Activated naive CD4-positive, alpha-beta T cell treated with anti-CD3 and anti-CD28 coated beads for 36 hours (primary cell): ENCODE data around the gene UST. TPM values are rescaled to one million over a fixed set of nuclear protein-coding genes. Genes with fewer than 3 reads are reported as not detected.
"Not testable (repeated sequence)": the region's sequence is repeated elsewhere in the genome, so short reads cannot be mapped to it uniquely, and the experiment has no call there.

Source experiments
- CTCF ChIA-PET: fragments of 350-600 bp; sonication (Branson Sonifier 250); formaldehyde crosslinking; loops from one replicate; lab custom pipeline; 2021; ENCODE audit warnings: antibody characterized with exemption; lab: Charles Lee
- DNase-seq: peaks from one replicate; pipeline ENCODE4 v3.0.0-alpha.2; 2020
- H3K27ac Mint-ChIP-seq: one replicate; pipeline ENCODE4 v1.8.0; 2021; ENCODE audit warnings: mild to moderate bottlenecking, mixed read lengths
- H3K27me3 Mint-ChIP-seq: one replicate; pipeline ENCODE4 v1.8.0; 2021; ENCODE audit warnings: low read depth, mixed read lengths
- H3K36me3 Mint-ChIP-seq: one replicate; pipeline ENCODE4 v1.8.0; 2021; ENCODE audit warnings: low read depth, mixed read lengths
- H3K4me1 Mint-ChIP-seq: one replicate; pipeline ENCODE4 v1.8.0; 2021; ENCODE audit warnings: low read depth, mixed read lengths
- H3K4me3 Mint-ChIP-seq: one replicate; pipeline ENCODE4 v1.8.0; 2021; ENCODE audit warnings: mild to moderate bottlenecking, moderate library complexity, mixed read lengths
- H3K9me3 Mint-ChIP-seq: one replicate; pipeline ENCODE4 v1.8.0; 2021; ENCODE audit warnings: mixed read lengths
- intact Hi-C: fragments of 100-400 bp; cut with micrococcal nuclease; formaldehyde crosslinking; loops from one replicate; pipeline ENCODE4 v1.15.1; 2023
- total RNA-seq, 2 experiments: library from RNA; stranded (reverse); gene quantifications; one replicate each; pipeline ENCODE4 v1.2.3, GENCODE V29; 2021

UST gene
- total RNA-seq, 2 experiments from 2014 or later: 0.20 to 0.74 TPM

DNA sequence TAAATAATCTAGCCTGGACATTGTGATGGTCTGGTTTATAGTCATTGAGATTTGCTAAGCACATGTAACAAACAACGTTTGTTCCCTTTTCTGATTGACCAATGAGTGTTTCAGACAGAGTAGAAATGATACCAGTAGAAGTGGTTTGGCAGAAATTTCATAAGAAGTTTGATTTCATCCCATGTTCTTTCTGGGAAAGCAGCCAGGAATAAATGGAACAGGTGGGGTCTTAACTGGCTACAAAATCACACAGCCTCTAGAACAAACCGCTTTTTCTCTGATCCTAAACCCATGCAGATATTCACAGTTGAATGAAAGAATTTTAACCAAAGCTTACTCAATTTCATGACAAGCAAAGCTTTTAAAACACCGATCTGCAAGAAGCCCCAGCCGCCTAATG lies 227.5 kb downstream of the UST start:
- DNase-seq: no peak
- H3K9me3 Mint-ChIP-seq: no peaks in the 10 kb centered on the region
- CTCF ChIA-PET: interaction anchor here (0.7 kb wide), 1 partner anchor 77 kb away, joined by 3 read pairs; no protein-coding TSS in a partner anchor
- no peak overlapping the region for H3K4me3 Mint-ChIP-seq
- H3K27me3 Mint-ChIP-seq: peaks cover 13% of the 10 kb centered on the region
- no peaks in the 10 kb centered on the region for H3K36me3 Mint-ChIP-seq
- no peaks in the 10 kb centered on the region for H3K4me1 Mint-ChIP-seq
- H3K27ac Mint-ChIP-seq: no peak overlapping the region
- intact Hi-C loops: no loop called here

GRCh38 chr6:148978298-148978697 lies 231.5 kb downstream of the UST start:
- H3K27ac Mint-ChIP-seq, CTCF ChIA-PET, H3K36me3 Mint-ChIP-seq, H3K4me3 Mint-ChIP-seq, H3K4me1 Mint-ChIP-seq, intact Hi-C loops, DNase-seq, H3K27me3 Mint-ChIP-seq, H3K9me3 Mint-ChIP-seq: not testable (repeated sequence)

DNA sequence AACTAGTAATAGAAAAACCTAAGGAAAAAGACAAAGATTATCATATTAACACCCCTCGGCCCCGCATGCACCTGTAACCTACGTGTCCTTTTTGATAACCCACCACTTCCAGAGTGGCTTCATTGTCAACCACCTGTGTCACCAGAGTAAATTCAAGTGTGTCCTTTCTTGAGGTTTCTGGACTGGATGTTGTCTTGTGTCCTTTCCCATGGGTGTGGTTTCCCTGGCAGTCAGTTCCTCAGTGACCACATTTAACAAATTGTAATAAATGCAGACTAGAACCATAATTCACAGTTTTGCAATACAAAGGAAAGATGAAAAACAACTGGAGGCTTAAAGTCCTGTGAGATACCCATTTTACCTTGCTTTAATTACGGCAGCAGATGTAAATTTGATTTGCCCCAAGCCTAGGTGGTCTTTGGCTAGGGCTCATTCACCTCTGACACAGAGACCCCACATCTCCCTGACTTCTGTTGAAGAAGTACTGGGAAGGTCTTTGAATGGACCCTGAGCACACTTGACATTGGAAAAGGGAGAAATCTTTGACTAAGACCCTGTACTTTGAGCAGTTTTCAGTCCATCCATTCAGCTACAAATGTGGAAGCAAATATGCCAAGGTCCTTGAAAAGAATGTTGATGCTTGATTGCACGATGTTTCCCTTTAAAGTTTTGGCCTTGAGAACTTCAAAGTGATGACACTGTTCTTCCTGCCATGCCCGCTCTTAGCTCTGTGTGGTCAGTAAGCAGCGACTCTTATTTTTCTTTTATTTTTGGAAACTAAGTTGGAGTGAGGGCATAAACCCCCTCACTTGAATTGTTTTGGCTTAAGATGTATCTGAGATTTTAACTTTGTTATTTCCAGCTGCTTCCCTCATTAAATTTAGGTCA lies 232.4 kb downstream of the UST start:
- intact Hi-C loops: no loop called here
- H3K36me3 Mint-ChIP-seq: no peaks in the 10 kb centered on the region
- H3K27ac Mint-ChIP-seq: no peak overlapping the region
- CTCF ChIA-PET: interaction anchor here (0.6 kb wide), 1 partner anchor 10 kb away, joined by 5 read pairs; no protein-coding TSS in a partner anchor
- no peaks in the 10 kb centered on the region for H3K4me1 Mint-ChIP-seq
- no peak overlapping the region for H3K4me3 Mint-ChIP-seq
- peaks cover 2% of the 10 kb centered on the region for H3K27me3 Mint-ChIP-seq
- DNase-seq: no peak
- no peaks in the 10 kb centered on the region for H3K9me3 Mint-ChIP-seq

GRCh38 chr6:148980234-148980633 lies 233.4 kb downstream of the UST start:
- DNase-seq: no peak
- peaks cover 3% of the 10 kb centered on the region for H3K27me3 Mint-ChIP-seq
- no peaks in the 10 kb centered on the region for H3K4me1 Mint-ChIP-seq
- no peak overlapping the region for H3K27ac Mint-ChIP-seq
- no peaks in the 10 kb centered on the region for H3K9me3 Mint-ChIP-seq
- intact Hi-C loops: no loop called here
- CTCF ChIA-PET: no interaction called here
- no peaks in the 10 kb centered on the region for H3K36me3 Mint-ChIP-seq
- no peak overlapping the region for H3K4me3 Mint-ChIP-seq

DNA sequence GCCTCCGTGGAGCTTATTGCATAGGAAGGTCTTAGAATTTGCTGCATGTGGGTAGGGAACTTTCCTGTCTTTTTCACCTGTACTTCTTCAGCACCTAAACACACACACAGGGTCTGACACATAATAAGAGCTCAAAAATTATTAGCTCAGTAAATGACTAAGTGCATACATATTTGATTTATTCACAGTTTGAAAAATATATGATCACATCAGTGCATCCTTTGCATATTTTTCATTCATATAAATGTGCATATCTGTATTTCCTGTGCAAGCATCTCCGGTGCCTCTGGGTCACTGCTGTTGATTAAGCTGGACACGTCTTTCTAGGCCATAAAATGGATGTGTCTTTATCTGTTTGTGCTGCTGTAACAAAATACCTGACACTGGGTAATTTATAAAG lies 234.7 kb downstream of the UST start:
- H3K4me1 Mint-ChIP-seq: no peaks in the 10 kb centered on the region
- no peak for DNase-seq
- no peaks in the 10 kb centered on the region for H3K9me3 Mint-ChIP-seq
- CTCF ChIA-PET: no interaction called here
- H3K36me3 Mint-ChIP-seq: no peaks in the 10 kb centered on the region
- H3K27ac Mint-ChIP-seq: no peak overlapping the region
- intact Hi-C loops: no loop called here
- H3K4me3 Mint-ChIP-seq: no peak overlapping the region
- peaks cover 1% of the 10 kb centered on the region for H3K27me3 Mint-ChIP-seq

- CTCF ChIA-PET: interaction anchor here (0.6 kb wide), 1 partner anchor 243 kb away, joined by 4 read pairs; no protein-coding TSS in a partner anchor
- DNase-seq: no peak
- peaks cover 1% of the 10 kb centered on the region for H3K27me3 Mint-ChIP-seq
- H3K9me3 Mint-ChIP-seq: no peaks in the 10 kb centered on the region
- H3K4me3 Mint-ChIP-seq: no peak overlapping the region
- no peaks in the 10 kb centered on the region for H3K36me3 Mint-ChIP-seq
- no peak overlapping the region for H3K27ac Mint-ChIP-seq
- H3K4me1 Mint-ChIP-seq: no peaks in the 10 kb centered on the region
- intact Hi-C loops: no loop called here
These were observed 236.4 kb downstream of the UST start for GRCh38 chr6:148983101-148983761.

- H3K4me1 Mint-ChIP-seq: no peaks in the 10 kb centered on the region
- no peaks in the 10 kb centered on the region for H3K9me3 Mint-ChIP-seq
- no peak for DNase-seq
- intact Hi-C loops: no loop called here
- no peak overlapping the region for H3K4me3 Mint-ChIP-seq
- no peak overlapping the region for H3K27ac Mint-ChIP-seq
- no peaks in the 10 kb centered on the region for H3K36me3 Mint-ChIP-seq
- CTCF ChIA-PET: no interaction called here
- peaks cover 1% of the 10 kb centered on the region for H3K27me3 Mint-ChIP-seq
These were observed 237.1 kb downstream of the UST start for GRCh38 chr6:148983966-148984365.

DNA sequence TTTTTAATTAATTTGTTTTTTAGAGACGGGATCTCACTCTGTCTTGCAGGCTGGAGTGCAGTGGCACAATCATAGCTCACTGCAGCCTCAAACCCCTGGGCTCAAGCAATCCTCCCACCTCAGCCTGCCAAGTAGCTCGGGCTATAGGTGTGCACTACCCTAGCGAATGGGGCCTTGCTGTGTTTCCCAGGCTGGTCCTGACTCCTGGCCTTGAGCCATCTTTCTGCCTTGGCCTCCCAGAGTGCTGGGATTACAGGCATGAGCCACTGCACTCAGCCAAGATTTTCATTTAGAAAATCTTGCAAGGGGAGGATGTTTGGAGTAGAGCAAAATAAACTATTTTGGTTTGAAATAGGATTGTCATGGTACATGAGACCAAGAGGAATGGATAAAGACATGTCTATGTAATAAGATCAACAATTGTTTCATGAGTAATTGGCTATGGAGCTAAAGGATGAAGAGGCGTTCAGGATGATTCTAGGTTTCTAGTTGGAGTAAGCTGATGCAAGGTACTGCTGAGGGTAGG lies 237.8 kb downstream of the UST start:
- intact Hi-C loops: no loop called here

DNA sequence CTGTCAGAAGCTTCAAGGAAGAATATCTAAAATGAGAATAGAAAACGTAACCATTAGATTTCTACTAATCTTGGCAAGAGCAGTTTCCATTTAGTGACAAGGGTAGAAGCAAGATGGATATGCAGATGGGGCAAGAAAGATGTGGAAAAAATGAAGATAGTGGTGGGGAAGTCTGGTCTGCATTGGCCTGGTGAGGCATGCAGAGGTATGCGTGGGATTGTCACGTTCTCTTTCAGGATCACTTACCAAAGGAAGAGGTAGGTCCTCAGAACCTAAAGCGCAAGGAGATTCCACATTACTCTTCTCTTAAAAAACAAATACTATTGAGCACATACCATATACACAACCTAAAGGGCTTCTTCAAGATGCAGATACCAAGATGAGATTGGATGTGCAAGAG lies 238.7 kb downstream of the UST start:
- Mint-ChIP-seq H3K9me3 (no peaks in the 10 kb centered on the region), H3K36me3 (no peaks in the 10 kb centered on the region), H3K4me3 (no peak overlapping the region), H3K4me1 (no peaks in the 10 kb centered on the region), H3K27me3 (peaks cover 1% of the 10 kb centered on the region), H3K27ac (no peak overlapping the region)
- no peak for DNase-seq
- CTCF ChIA-PET: no interaction called here
- intact Hi-C loops: no loop called here

More for the DNA sequence above, 237.8 kb downstream of the UST start:
- CTCF ChIA-PET: no interaction called here
- no peak for DNase-seq
- Mint-ChIP-seq H3K36me3 (no peaks in the 10 kb centered on the region), H3K27me3 (peaks cover 1% of the 10 kb centered on the region), H3K27ac (no peak overlapping the region), H3K4me3 (no peak overlapping the region), H3K4me1 (no peaks in the 10 kb centered on the region), H3K9me3 (no peaks in the 10 kb centered on the region)

GRCh38 chr6:148986608-148987007 lies 239.8 kb downstream of the UST start:
- no peaks in the 10 kb centered on the region for H3K36me3 Mint-ChIP-seq
- no peaks in the 10 kb centered on the region for H3K9me3 Mint-ChIP-seq
- no peaks in the 10 kb centered on the region for H3K4me1 Mint-ChIP-seq
- H3K4me3 Mint-ChIP-seq: no peak overlapping the region
- DNase-seq: no peak
- intact Hi-C loops: no loop called here
- peaks cover 1% of the 10 kb centered on the region for H3K27me3 Mint-ChIP-seq
- no peak overlapping the region for H3K27ac Mint-ChIP-seq
- CTCF ChIA-PET: interaction anchor here (1.0 kb wide), 1 partner anchor 11 kb away, joined by 3 read pairs; no protein-coding TSS in a partner anchor

DNA sequence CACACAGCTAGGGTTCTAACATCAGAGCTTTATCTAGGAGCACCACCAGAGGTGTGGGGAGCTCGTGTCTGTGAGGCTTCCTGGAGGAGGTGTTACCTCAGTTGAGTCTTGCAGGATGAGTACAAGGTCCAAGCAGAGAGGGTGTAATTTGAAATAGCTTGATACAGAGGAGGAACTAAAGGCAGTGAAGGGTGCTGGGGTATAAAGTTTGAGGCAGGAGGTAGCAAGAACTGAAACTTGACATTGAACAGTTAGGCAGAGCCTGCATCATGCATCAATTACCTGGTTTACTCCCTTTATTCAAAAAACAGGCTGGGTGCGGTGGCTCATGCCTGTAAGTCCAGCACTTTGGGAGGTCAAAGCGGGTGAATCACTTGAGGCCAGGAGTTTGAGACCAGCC lies 241.2 kb downstream of the UST start:
- CTCF ChIA-PET: no interaction called here
- H3K36me3 Mint-ChIP-seq: no peaks in the 10 kb centered on the region
- no peak overlapping the region for H3K4me3 Mint-ChIP-seq
- no peak for DNase-seq
- no peak overlapping the region for H3K27ac Mint-ChIP-seq
- H3K4me1 Mint-ChIP-seq: no peaks in the 10 kb centered on the region
- intact Hi-C loops: no loop called here
- no peaks in the 10 kb centered on the region for H3K9me3 Mint-ChIP-seq
- H3K27me3 Mint-ChIP-seq: peaks cover 1% of the 10 kb centered on the region

DNA sequence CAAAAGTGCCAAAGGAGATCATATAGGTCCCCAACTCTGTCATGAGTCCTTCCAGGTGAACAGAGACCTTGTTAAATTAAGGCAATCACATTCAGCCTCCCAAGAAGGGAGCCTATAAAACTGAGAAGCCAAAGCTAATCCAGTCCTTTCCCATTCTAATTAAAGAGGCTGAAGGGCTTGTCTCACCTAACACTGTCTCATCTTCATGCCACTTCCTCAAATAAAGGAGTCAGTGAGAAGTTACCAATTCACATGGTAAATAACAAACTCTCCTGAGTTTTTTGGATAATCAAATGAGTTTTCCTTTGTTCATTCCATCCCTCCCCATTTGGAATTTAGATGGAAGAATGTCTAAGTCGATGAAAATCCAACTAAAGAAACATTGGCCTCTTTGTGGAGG lies 242.8 kb downstream of the UST start:
- no peak for DNase-seq
- H3K4me3 Mint-ChIP-seq: no peak overlapping the region
- peaks cover 2% of the 10 kb centered on the region for H3K9me3 Mint-ChIP-seq
- peaks cover 1% of the 10 kb centered on the region for H3K27me3 Mint-ChIP-seq
- H3K36me3 Mint-ChIP-seq: no peaks in the 10 kb centered on the region
- intact Hi-C loops: no loop called here
- H3K27ac Mint-ChIP-seq: no peak overlapping the region
- no peaks in the 10 kb centered on the region for H3K4me1 Mint-ChIP-seq
- CTCF ChIA-PET: interaction anchor here (0.7 kb wide), 2 partner anchors 10 to 74 kb away, joined by 5 to 7 read pairs; no protein-coding TSS in a partner anchor
